ENCODE data around the gene SLC26A1. TPM values are rescaled to one million over a fixed set of nuclear protein-coding genes. Genes with fewer than 3 reads are reported as not detected.

Gene SLC26A1
- total and polyA plus RNA-seq, 2 of the 13 experiments (the other 11 are each of a cell fraction or from before 2014, with no cell fraction given), result 5.4 to 22.9 TPM

DNA sequence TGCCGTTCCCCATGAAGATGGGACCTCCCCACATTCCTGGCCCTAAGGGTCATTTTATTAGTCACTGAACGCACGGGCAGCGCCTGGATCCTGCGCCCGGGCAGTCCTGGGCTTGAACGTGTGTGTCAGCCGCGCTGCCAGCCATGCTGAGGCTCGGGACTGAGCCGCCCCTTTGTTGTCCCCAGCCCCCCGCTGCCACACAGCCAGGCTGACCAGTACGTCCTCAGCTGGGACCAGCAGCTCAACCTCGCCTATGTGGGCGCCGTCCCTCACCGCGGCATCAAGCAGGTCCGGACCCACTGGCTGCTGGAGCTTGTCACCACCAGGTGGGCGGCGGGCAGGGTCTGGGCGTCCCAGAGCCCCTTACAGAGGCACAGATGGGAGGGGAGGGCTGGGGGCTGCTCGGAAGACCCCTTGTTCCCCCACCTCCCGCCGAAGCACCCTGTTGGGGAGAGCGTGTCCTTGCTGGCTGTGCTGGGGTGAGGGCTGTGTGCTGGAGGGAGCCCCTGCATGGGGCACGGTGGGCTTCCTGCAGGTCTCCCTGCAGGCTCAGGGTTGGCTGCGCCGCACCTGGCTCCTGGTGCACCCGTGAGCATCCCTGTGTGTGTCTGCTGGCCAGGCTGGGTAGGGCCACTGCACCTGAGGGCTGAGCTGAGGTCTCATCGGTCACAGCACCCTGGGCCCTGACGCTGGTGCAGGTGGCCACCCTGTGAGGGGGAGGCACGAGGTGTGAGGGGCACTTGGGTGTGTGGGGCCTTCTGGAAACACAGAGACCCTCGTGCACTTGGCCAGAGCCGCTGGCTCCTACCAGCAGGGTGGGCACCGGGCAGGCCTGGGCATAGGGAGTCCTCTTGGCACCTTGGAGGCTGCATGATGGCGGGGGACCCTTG lies 5.3 kb downstream of the SLC26A1 start (continued):
- no peak for TF ChIP-seq ZNF256 (CRISPR knock-in tag; conservative IDR thresholded peaks at IDR 0.05)
- TF ChIP-seq NCOA5 (CRISPR knock-in tag; IDR thresholded peaks at IDR 0.05), result peak; percentile 60; the same call in 1 of the 2 replicates
- no peak for TF ChIP-seq ZNF556 (CRISPR knock-in tag; IDR thresholded peaks at IDR 0.05; ENCODE audit: borderline replicate concordance)
- no peak for TF ChIP-seq TAF15 (IDR thresholded peaks at IDR 0.05; ENCODE audit: low read depth, low read length, poor library complexity, severe bottlenecking)
- TF ChIP-seq FOXP1 (IDR thresholded peaks at IDR 0.05), result no peak
- no peak for TF ChIP-seq FOXP1 (CRISPR knock-in tag; IDR thresholded peaks at IDR 0.05)
- TF ChIP-seq, protein P1, sequence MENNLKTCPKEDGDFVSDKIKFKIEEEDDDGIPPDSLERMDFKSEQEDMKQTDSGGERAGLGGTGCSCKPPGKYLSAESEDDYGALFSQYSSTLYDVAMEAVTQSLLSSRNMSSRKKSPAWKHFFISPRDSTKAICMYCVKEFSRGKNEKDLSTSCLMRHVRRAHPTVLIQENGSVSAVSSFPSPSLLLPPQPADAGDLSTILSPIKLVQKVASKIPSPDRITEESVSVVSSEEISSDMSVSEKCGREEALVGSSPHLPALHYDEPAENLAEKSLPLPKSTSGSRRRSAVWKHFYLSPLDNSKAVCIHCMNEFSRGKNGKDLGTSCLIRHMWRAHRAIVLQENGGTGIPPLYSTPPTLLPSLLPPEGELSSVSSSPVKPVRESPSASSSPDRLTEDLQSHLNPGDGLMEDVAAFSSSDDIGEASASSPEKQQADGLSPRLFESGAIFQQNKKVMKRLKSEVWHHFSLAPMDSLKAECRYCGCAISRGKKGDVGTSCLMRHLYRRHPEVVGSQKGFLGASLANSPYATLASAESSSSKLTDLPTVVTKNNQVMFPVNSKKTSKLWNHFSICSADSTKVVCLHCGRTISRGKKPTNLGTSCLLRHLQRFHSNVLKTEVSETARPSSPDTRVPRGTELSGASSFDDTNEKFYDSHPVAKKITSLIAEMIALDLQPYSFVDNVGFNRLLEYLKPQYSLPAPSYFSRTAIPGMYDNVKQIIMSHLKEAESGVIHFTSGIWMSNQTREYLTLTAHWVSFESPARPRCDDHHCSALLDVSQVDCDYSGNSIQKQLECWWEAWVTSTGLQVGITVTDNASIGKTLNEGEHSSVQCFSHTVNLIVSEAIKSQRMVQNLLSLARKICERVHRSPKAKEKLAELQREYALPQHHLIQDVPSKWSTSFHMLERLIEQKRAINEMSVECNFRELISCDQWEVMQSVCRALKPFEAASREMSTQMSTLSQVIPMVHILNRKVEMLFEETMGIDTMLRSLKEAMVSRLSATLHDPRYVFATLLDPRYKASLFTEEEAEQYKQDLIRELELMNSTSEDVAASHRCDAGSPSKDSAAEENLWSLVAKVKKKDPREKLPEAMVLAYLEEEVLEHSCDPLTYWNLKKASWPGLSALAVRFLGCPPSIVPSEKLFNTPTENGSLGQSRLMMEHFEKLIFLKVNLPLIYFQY (CRISPR knock-in tag; IDR thresholded peaks at IDR 0.05; ENCODE audit: borderline replicate concordance), result no peak
- TF ChIP-seq NFE2L1 (CRISPR knock-in tag; IDR thresholded peaks at IDR 0.05; ENCODE audit: borderline replicate concordance), result no peak
- TF ChIP-seq, protein P2, sequence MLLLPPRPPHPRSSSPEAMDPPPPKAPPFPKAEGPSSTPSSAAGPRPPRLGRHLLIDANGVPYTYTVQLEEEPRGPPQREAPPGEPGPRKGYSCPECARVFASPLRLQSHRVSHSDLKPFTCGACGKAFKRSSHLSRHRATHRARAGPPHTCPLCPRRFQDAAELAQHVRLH (CRISPR knock-in tag; IDR thresholded peaks at IDR 0.05; ENCODE audit: borderline replicate concordance, low read depth), result no peak
- no peak for TF ChIP-seq FOXA1 (IDR thresholded peaks at IDR 0.05)
- no peak for TF ChIP-seq FOXA1 (CRISPR knock-in tag; IDR thresholded peaks at IDR 0.05)
- peak; percentile 98 for TF ChIP-seq AGO2 (optimal IDR thresholded peaks at IDR 0.05; ENCODE audit: low read depth, low read length)
- no peak for TF ChIP-seq ZNF891 (CRISPR knock-in tag; IDR thresholded peaks at IDR 0.05)
- no peak for TF ChIP-seq ZNF839 (CRISPR knock-in tag; IDR thresholded peaks at IDR 0.05; ENCODE audit: borderline replicate concordance)
- no peak for TF ChIP-seq ZNF460 (CRISPR knock-in tag; IDR thresholded peaks at IDR 0.05; ENCODE audit: borderline replicate concordance)
- no peak for TF ChIP-seq ZNF30 (CRISPR knock-in tag; IDR thresholded peaks at IDR 0.05)
- TF ChIP-seq PLRG1 (conservative IDR thresholded peaks at IDR 0.05), result no peak
- TF ChIP-seq CENPT (CRISPR knock-in tag; IDR thresholded peaks at IDR 0.05; ENCODE audit: low read depth), result no peak
- TF ChIP-seq HOXA5 (CRISPR knock-in tag; IDR thresholded peaks at IDR 0.05), result no peak
- TF ChIP-seq EEA1 (CRISPR knock-in tag; IDR thresholded peaks at IDR 0.05; ENCODE audit: borderline replicate concordance), result 0 out of 2 replicates have a peak, but pooled peaks have one; percentile 12
- peak; percentile 56; the same call in 1 of the 2 replicates for TF ChIP-seq PRMT3 (CRISPR knock-in tag; IDR thresholded peaks at IDR 0.05; ENCODE audit: borderline replicate concordance, low read depth)
- TF ChIP-seq, protein P3, sequence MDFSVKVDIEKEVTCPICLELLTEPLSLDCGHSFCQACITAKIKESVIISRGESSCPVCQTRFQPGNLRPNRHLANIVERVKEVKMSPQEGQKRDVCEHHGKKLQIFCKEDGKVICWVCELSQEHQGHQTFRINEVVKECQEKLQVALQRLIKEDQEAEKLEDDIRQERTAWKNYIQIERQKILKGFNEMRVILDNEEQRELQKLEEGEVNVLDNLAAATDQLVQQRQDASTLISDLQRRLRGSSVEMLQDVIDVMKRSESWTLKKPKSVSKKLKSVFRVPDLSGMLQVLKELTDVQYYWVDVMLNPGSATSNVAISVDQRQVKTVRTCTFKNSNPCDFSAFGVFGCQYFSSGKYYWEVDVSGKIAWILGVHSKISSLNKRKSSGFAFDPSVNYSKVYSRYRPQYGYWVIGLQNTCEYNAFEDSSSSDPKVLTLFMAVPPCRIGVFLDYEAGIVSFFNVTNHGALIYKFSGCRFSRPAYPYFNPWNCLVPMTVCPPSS (IDR thresholded peaks at IDR 0.05), result no peak
- TF ChIP-seq RBM22 (optimal IDR thresholded peaks at IDR 0.05; ENCODE audit: low read length), result peak; percentile 85
- no peak for TF ChIP-seq CBFB (CRISPR knock-in tag; IDR thresholded peaks at IDR 0.05)
- no peak for TF ChIP-seq ZNF264 (CRISPR knock-in tag; IDR thresholded peaks at IDR 0.05)
- 0 out of 4 replicates have a peak, but pooled peaks of 1 of the 2 experiments have one; percentile 34 for TF ChIP-seq POLR2A (IDR thresholded peaks at IDR 0.05; ENCODE audit: insufficient read depth in 1 of 2, low read depth in 2 of 2, low read length in 2 of 2)

Data from HepG2 (cell line).